HG03039 (cell line): ENCODE data around the gene RNF217.
"Not testable (repeated sequence)": the region's sequence is repeated elsewhere in the genome, so short reads cannot be mapped to it uniquely, and the experiment has no call there.

ENCODE experiments used
- ATAC-seq: cut with Tn5 transposase; IDR thresholded peaks from one replicate; pipeline ENCODE4 v1.9.1; 2021; ENCODE audit warnings: mild to moderate bottlenecking, moderate library complexity; ENCODE audit not compliant: unreplicated experiment

RNF217 gene

DNA sequence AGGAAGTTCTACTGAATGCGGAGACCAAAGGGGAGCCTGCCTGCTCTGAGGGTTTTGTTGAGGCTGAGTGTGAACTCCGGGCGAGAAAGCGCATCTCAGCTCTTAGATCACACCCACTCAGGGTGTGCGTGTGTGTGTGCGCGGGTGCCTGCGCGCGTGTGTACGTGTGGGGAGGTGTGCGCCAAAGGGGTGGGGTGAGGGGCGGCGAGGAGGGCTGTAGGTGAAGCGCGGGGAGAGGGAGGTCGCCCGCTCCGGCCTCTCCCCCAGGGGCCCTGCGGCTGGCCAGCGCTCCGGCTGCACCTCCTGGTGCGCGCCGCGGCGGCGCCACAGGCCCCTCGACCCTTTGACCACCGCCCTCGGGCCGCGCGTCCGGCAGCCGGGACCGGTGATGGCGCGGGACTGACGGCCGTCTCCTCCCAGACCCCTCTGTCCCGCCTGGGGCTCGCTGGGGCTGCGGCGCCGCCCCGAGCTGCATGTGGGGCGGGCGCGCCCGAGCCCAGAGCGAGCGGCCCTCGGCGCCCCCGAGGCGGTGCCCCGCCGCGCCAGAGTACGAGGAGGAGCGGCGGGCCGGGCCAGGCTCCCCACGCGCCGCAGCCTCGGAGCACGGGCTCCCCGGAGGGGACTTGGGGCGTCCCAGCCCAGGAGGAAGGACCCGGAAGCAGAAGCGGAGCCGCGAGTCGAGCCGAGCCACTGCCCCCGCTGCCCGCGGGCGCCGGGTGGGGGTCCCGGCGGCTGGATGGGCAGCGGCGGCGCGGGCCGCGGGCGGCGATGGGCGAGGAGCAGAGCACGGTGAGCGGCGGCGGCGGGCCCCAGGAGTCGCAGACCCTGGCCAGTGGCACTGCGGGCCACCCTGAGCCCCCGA lies at the start of gene RNF217:
Gene RNF217 (plus strand): TSS at position 661 of the 862 bp plus-strand sequence. CDS start 108 bp downstream, at position 769.
- ATAC-seq, result no peak

DNA sequence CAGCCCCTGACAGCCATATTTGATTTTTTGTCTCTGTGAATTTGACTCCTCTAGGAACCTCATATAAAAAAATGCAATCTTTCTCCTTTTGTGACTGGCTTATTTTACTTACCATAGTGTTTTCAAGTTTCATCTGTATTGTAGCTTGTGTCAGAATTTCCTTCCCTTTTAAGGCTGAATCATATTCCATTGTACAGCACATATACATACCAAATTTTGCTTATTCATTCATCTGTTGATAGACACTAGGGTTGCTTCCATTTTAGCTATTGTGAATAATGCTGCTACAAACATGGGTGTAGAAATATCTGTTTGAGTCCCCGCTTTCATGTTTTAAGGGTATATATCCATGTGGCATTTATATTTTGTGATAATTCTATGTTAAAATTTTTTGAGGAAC lies 49.2 kb upstream of the RNF217 start:
- no peak for ATAC-seq

GRCh38 chr6:124917769-124918168 lies 44.5 kb upstream of the RNF217 start:
- no peak for ATAC-seq

- not testable (repeated sequence) for ATAC-seq
Measured at GRCh38 chr6:124919703-124920102, 42.5 kb upstream of the RNF217 start.

GRCh38 chr6:124924333-124924759 lies 37.9 kb upstream of the RNF217 start:
- ATAC-seq, result no peak

DNA sequence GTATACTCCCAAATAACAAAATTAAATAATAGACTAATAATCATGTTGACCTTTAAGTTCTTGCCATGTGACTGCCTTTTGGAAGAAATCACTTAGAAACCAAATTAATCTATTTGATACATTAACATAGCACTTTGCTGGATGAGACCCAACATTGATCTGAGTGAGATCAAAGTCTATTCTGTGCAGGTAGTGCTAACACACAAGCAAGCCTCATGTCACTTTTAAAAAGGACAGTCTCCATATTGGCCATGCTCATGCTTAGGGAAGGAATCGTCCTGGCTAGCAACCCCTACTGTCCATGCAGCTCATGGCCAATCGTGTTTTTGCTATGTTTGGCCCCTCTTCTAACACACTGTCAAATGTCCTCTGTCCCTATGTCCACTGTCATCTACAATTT lies 35.8 kb upstream of the RNF217 start:
- no peak for ATAC-seq

- no peak for ATAC-seq
Measured at GRCh38 chr6:124927806-124928205, 34.4 kb upstream of the RNF217 start.

- no peak for ATAC-seq
Measured at GRCh38 chr6:124928851-124929250, 33.4 kb upstream of the RNF217 start.

- no peak for ATAC-seq
Measured at GRCh38 chr6:124937645-124938044, 24.6 kb upstream of the RNF217 start.

- no peak for ATAC-seq
Measured at GRCh38 chr6:124941259-124941658, 21.0 kb upstream of the RNF217 start.

- no peak for ATAC-seq
Measured at GRCh38 chr6:124943658-124944057, 18.6 kb upstream of the RNF217 start.

DNA sequence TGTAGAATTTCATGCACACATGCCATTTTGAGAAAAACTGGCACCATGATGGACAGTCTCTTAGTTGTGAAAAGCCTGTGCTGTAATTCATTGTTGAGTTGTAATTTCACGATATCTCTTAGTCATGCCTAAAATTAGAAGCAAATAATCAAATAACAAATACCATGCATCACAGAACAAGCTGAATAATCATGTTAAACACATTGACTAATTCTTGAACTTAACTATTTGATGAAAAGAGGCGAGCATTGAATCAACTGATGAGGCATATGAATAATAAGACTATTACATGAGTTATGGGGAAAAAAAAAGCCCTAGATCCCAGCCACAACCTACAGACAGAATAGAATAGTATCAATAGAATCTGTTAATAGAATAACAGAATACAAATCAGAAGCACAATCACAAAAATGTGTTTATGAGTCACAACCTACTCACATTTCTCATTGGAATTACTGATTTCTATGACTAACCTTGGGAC lies 14.2 kb upstream of the RNF217 start:
- ATAC-seq, result no peak

DNA sequence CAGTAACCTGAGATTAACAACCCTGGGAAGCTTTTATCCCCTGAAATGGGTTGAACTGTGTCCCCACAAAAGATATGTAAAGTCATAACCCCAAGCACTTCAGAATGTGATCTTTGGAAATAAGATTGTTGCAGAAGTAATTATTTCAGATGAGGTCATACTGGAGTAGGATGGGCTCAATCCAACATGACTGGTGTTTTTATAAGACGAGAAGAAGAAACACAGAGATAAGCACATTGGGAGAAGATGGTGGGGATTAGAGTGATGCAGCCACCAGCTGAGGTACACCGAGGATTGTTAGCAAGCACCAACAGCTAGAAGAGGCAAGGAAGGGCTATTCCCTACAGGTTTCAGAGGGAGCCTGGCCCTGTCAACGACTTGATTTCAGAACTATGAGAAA lies 12.5 kb upstream of the RNF217 start:
- ATAC-seq, result no peak

- no peak for ATAC-seq
Measured at GRCh38 chr6:124953808-124954207, 8.4 kb upstream of the RNF217 start.

DNA sequence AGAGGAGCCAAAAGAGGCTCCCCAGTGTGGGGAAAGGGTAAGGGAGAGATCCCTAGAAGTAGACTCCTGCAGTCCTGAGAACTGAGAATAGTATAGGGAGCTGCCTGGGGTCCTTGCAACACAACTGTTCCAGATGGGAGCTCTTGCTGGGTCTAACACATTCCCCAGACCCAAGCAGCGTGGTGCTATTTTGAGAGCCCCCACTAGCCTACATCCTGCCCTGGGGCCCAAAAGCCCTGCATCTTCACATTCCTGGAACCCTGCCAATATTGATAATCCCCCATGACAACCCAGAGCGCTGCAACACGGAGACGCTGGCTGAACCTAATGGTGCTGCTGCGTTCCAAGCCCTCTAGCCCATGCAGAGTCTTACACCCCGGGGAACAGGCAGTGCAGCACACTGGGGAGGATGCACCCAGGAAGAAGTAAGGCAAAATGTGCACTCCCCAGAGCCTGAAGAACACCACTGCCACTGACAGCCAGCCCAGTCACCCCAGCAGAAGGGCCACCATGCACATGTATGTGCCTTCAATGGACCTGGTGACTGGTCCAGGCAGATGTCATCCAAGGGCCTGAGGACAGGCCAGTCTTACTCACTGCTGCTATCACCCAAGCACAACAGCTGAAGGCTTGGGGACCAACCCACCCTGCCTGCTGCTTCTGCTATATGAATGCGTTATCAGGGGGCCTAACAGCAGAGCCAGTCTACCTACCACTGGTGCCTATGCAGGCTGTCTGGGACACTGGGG lies 7.0 kb upstream of the RNF217 start:
- ATAC-seq, result no peak

GRCh38 chr6:124956018-124956417 lies 6.2 kb upstream of the RNF217 start:
- ATAC-seq, result no peak

GRCh38 chr6:124958149-124958548 lies 4.1 kb upstream of the RNF217 start:
- ATAC-seq, result no peak

- no peak for ATAC-seq
Measured at GRCh38 chr6:124958759-124959354, 3.4 kb upstream of the RNF217 start.

DNA sequence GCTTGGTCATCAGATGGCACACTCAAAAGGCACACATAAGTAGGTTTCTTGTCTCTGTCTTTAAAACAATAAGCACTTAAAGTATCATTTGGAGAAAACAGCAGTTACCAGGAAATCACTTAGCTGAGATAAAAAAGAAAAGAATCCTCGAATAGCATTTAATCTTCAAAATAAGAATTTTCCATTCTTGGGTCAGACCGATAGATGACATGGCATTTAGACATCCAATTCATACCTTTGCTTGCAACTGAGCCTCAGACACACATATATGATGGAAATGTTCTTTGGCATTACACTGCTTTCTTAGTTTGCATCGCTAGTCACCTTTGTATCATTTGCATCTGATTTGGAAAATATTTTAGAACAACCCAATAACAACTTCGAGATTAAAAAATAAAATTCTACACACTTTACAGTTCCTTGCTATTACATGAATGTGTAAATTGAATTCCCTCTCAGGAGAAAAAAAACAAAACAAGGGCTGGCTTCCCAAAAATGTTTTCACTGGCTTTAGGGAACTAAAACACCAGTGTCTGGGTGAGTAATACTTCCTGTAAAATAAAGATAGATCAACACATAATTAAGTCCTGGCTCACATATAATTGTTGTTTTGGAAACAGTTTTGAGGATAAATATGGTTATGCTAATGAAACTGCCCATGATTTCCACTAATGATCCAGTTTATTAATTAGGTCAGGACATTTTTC lies 1.3 kb upstream of the RNF217 start:
- ATAC-seq, result no peak

- ATAC-seq, result no peak
Measured at GRCh38 chr6:124961464-124961776, 817 bp upstream of the RNF217 start.
